Ovary (tissue), 3 donors: ENCODE measurements around the gene DMAC2L.

ENCODE experiments used
- EP300 ChIP-seq: sonication (generic); formaldehyde crosslinking; IDR thresholded peaks from one replicate; pipeline ENCODE4 v1.6.1; 2017; ENCODE audit warnings: antibody characterized with exemption
- TF ChIP-seq, protein P1 (sequence below), 3 donors: fragments of 450-650 bp in 2 of 3; fragments of 200-600 bp in 1 of 3; IDR thresholded peaks; one replicate each; pipeline versions ENCODE4 v1.5.1 to v1.8.0; 2016 to 2022; ENCODE audit warnings: antibody characterized with exemption in 3 of 3, mild to moderate bottlenecking in 1 of 3
- donor health status: DM: no; HTN: no; CAD: no.

- TF ChIP-seq, protein P1, sequence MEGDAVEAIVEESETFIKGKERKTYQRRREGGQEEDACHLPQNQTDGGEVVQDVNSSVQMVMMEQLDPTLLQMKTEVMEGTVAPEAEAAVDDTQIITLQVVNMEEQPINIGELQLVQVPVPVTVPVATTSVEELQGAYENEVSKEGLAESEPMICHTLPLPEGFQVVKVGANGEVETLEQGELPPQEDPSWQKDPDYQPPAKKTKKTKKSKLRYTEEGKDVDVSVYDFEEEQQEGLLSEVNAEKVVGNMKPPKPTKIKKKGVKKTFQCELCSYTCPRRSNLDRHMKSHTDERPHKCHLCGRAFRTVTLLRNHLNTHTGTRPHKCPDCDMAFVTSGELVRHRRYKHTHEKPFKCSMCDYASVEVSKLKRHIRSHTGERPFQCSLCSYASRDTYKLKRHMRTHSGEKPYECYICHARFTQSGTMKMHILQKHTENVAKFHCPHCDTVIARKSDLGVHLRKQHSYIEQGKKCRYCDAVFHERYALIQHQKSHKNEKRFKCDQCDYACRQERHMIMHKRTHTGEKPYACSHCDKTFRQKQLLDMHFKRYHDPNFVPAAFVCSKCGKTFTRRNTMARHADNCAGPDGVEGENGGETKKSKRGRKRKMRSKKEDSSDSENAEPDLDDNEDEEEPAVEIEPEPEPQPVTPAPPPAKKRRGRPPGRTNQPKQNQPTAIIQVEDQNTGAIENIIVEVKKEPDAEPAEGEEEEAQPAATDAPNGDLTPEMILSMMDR (IDR thresholded peaks at IDR 0.05), result no peak
- TF ChIP-seq EP300, result no peak
Observed at GRCh38 chr14:50343434-50343833, 31.3 kb downstream of the DMAC2L start.
